ENCODE data around the gene PAXIP1.
"Not testable (repeated sequence)": the region's sequence is repeated elsewhere in the genome, so short reads cannot be mapped to it uniquely, and the experiment has no call there.

PAXIP1 gene

DNA sequence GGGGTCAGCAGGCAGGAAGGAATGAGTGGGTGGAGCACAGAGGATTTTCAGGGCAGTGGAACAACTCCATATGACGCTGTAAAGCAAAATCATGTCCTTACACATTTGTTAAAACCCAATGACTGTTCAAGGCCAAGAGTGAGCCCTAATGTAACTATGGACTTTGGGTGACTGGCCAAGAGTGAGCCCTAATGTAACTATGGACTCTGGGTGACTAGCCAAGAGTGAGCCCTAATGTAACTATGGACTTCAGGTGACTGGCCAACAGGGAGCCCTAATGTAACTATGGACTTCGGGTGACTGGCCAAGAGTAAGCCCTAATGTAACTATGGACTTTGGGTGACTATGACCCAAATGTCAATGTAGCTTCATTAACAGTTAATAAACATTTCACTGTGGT lies 52.0 kb downstream of the PAXIP1 start:
- Histone ChIP-seq H3K36me3 (ENCODE audit: control insufficient read depth, insufficient read depth, low read length) (peaks cover 38% of the 10 kb centered on the region), H3K4me1 (ENCODE audit: control insufficient read depth, insufficient read depth, low read length) (no peaks in the 10 kb centered on the region), H3K4me3 (ENCODE audit: insufficient read depth, low read depth, low read length) (no peak overlapping the region), H3K27me3 (ENCODE audit: control insufficient read depth, insufficient read depth, low read length, poor library complexity, severe bottlenecking) (no peaks in the 10 kb centered on the region), H3K27ac (ENCODE audit: insufficient read depth, low read depth, low read length, poor library complexity, severe bottlenecking) (no peak overlapping the region), H3K9me3 (ENCODE audit: control insufficient read depth, low read length) (no peaks in the 10 kb centered on the region)
- 98 to 100% methylated on average over 2 of the region's 2 CpGs for WGBS, 2 experiments

DNA sequence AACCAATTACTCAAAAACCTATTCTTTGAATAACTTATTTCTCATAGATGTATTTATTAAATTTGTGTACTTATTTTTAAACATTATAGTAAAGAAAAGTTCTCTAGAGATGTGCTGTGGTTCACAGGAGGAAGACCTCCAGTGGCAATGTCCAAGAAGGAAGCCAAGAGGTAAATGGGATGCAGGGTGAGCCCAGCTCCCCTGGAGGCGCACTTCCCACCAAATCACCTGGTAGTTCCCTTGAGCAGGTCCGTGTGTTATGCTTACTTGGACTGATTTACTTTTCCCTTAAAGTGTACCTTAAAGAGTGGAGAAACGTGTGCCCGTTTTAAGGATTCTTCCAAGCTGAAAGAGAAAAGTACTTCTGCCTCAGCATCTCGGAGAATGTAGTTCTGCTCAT lies 55.3 kb downstream of the PAXIP1 start:
- Histone ChIP-seq H3K27me3 (ENCODE audit: control insufficient read depth, insufficient read depth, low read length, poor library complexity, severe bottlenecking) (no peaks in the 10 kb centered on the region), H3K4me1 (ENCODE audit: control insufficient read depth, insufficient read depth, low read length) (no peaks in the 10 kb centered on the region), H3K4me3 (ENCODE audit: insufficient read depth, low read depth, low read length) (no peak overlapping the region), H3K36me3 (ENCODE audit: control insufficient read depth, insufficient read depth, low read length) (peaks cover 33% of the 10 kb centered on the region), H3K9me3 (ENCODE audit: control insufficient read depth, low read length) (no peaks in the 10 kb centered on the region), H3K27ac (ENCODE audit: insufficient read depth, low read depth, low read length, poor library complexity, severe bottlenecking) (no peak overlapping the region)
- WGBS, 2 experiments: 92% methylated on average over 5 of the region's 5 CpGs

DNA sequence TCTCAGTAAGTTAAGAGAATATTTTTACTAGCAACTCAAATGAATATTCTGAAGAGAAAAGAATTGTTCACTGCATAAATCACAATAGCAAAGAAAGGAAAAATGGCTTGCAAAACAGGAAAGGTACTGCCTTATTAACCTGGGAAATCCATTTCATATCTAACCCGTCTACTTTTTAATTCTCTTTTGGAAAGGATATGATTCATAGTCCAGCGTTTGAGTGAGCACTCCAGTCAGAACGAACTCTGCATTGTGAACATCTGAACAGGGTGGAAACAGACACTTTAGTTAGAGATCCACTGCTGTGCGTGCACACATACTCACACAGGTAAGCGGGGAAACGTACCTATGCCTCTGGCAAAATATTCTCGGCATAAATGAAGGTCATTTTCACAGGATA lies 56.8 kb downstream of the PAXIP1 start:
- Histone ChIP-seq H3K27me3 (ENCODE audit: control insufficient read depth, insufficient read depth, low read length, poor library complexity, severe bottlenecking) (no peaks in the 10 kb centered on the region), H3K36me3 (ENCODE audit: control insufficient read depth, insufficient read depth, low read length) (peaks cover 25% of the 10 kb centered on the region), H3K4me1 (ENCODE audit: control insufficient read depth, insufficient read depth, low read length) (no peaks in the 10 kb centered on the region), H3K4me3 (ENCODE audit: insufficient read depth, low read depth, low read length) (no peak overlapping the region), H3K9me3 (ENCODE audit: control insufficient read depth, low read length) (no peaks in the 10 kb centered on the region), H3K27ac (ENCODE audit: insufficient read depth, low read depth, low read length, poor library complexity, severe bottlenecking) (no peak overlapping the region)
- WGBS, 2 experiments: 95 to 97% methylated on average over 7 of the region's 7 CpGs

DNA sequence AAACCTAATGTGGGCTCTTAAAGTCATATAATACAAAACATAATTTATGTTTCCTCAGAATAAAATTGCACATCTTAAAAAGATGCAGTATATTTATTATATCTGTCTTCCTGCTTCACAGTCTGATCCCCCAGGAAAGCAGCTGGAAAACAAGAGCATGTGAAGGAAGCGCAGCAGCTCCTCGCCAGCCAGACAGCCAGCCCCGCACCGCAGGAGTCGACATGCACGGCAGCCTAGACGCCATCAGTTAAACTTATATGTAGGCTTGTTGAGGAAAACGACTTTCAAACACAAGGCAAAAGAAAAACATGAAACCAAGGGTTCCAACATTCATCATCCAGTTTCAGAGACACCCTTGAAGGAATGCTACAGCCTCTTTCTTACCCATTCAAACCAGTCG lies 59.0 kb downstream of the PAXIP1 start:
- 88 to 93% methylated on average over 9 of the region's 9 CpGs for WGBS, 2 experiments
- Histone ChIP-seq H3K27me3 (ENCODE audit: control insufficient read depth, insufficient read depth, low read length, poor library complexity, severe bottlenecking) (no peaks in the 10 kb centered on the region), H3K27ac (ENCODE audit: insufficient read depth, low read depth, low read length, poor library complexity, severe bottlenecking) (no peak overlapping the region), H3K4me3 (ENCODE audit: insufficient read depth, low read depth, low read length) (no peak overlapping the region), H3K4me1 (ENCODE audit: control insufficient read depth, insufficient read depth, low read length) (no peaks in the 10 kb centered on the region), H3K9me3 (ENCODE audit: control insufficient read depth, low read length) (no peaks in the 10 kb centered on the region), H3K36me3 (ENCODE audit: control insufficient read depth, insufficient read depth, low read length) (peaks cover 23% of the 10 kb centered on the region)

DNA sequence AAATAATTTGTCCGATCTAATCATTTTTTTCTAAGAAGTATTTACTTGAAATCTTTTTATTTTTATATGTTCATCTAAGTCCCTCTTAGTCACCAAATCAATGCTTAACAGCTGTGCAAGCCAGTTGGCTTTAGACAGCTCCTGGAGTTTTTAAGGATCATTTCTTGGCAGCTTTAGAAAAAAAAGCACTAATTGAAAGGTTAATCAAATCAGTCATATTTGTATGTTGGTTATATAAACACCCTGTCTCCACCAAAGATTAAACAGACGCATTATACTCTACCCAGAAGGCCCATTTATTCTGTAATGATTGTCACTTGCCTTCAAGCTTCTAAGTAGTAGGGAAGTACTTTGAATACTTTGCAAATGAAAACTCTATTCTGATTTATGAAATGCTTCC lies 60.2 kb downstream of the PAXIP1 start:
- H3K27ac ChIP-seq (ENCODE audit: insufficient read depth, low read depth, low read length, poor library complexity, severe bottlenecking): no peak overlapping the region
- H3K36me3 ChIP-seq (ENCODE audit: control insufficient read depth, insufficient read depth, low read length): peaks cover 18% of the 10 kb centered on the region
- no peaks in the 10 kb centered on the region for H3K27me3 ChIP-seq (ENCODE audit: control insufficient read depth, insufficient read depth, low read length, poor library complexity, severe bottlenecking)
- no peaks in the 10 kb centered on the region for H3K4me1 ChIP-seq (ENCODE audit: control insufficient read depth, insufficient read depth, low read length)
- 100% methylated on average over 1 of the region's 2 CpGs; no CpG with 5 or more reads in 1 of the 2 experiments for WGBS, 2 experiments
- H3K4me3 ChIP-seq (ENCODE audit: insufficient read depth, low read depth, low read length): no peak overlapping the region
- no peaks in the 10 kb centered on the region for H3K9me3 ChIP-seq (ENCODE audit: control insufficient read depth, low read length)

DNA sequence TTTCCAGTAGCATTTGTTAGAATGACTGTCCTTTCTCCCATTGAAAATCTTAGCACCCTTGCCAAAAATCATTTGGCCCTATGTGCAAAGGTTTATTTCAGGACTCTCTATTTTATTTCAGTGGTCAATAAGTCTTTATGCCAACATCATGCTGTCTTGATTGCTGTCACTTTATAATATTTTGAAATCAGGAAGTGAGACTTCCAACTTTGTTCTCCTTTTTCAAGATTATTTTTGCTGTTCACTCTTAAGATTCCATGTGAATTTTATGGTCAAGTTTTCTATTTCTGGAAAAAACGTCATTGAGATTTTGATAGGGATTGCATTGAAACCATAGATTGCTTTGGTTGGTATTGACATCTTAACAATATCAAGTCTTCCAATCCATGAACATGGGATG lies 65.1 kb downstream of the PAXIP1 start:
- Histone ChIP-seq H3K36me3 (ENCODE audit: control insufficient read depth, insufficient read depth, low read length) (no peaks in the 10 kb centered on the region), H3K4me1 (ENCODE audit: control insufficient read depth, insufficient read depth, low read length) (no peaks in the 10 kb centered on the region), H3K4me3 (ENCODE audit: insufficient read depth, low read depth, low read length) (no peak overlapping the region), H3K27ac (ENCODE audit: insufficient read depth, low read depth, low read length, poor library complexity, severe bottlenecking) (no peak overlapping the region), H3K9me3 (ENCODE audit: control insufficient read depth, low read length) (no peaks in the 10 kb centered on the region), H3K27me3 (ENCODE audit: control insufficient read depth, insufficient read depth, low read length, poor library complexity, severe bottlenecking) (no peaks in the 10 kb centered on the region)
- 86 to 88% methylated on average over 1 of the region's 1 CpG for WGBS, 2 experiments

DNA sequence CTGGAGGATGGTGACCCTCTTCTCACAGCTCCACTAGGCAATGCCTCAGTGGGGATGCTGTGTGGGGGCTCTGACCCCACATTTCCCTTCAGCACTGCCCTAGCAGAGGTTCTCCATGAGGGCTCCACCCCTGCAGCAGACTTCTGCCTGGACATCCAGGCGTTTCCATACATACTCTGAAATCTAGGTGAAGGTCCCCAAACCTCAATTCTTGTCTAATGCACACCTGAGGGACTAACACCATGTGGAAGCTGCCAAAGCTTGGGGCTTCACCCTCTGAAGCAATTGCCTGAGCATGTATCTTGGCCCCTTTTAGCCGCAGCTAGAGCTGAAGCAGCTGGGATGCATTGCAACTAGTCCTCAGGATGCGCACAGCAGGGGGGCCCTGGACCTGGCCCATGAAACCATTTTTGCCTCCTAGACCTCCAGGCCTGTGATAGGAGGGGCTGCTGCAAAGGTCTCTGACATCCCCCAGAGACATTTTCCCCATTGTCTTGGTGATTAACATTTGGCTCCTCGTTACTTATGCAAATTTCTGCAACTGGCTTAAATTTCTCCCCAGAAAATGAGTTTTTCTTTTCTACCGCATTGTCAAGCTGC lies 68.5 kb downstream of the PAXIP1 start:
- H3K4me1 ChIP-seq (ENCODE audit: control insufficient read depth, insufficient read depth, low read length); H3K27me3 ChIP-seq (ENCODE audit: control insufficient read depth, insufficient read depth, low read length, poor library complexity, severe bottlenecking); H3K9me3 ChIP-seq (ENCODE audit: control insufficient read depth, low read length); H3K27ac ChIP-seq (ENCODE audit: insufficient read depth, low read depth, low read length, poor library complexity, severe bottlenecking); H3K36me3 ChIP-seq (ENCODE audit: control insufficient read depth, insufficient read depth, low read length); H3K4me3 ChIP-seq (ENCODE audit: insufficient read depth, low read depth, low read length): not testable (repeated sequence)
- WGBS, 2 experiments: 88 to 89% methylated on average over 5 of the region's 5 CpGs

DNA sequence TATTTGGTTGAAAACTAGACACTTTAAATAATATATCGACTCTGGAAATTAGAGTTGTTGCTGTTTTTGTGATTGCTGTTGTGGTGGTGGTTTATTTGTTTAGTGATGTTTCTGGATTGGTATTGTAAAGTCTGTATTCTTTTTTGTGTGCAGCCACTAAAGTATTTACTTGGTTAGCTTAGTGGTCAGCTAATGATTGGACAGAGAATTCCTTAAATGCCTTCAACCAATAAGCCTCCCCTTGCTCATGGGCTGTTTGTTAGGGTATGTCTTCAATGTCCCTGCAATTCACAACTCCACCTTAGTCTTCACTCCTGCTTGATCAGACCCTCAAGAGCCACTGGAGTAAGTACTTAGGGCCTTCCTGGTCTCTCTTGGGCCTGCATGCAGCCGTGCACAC lies 71.0 kb downstream of the PAXIP1 start:
- no peaks in the 10 kb centered on the region for H3K27me3 ChIP-seq (ENCODE audit: control insufficient read depth, insufficient read depth, low read length, poor library complexity, severe bottlenecking)
- WGBS, 2 experiments: 95 to 96% methylated on average over 2 of the region's 2 CpGs

DNA sequence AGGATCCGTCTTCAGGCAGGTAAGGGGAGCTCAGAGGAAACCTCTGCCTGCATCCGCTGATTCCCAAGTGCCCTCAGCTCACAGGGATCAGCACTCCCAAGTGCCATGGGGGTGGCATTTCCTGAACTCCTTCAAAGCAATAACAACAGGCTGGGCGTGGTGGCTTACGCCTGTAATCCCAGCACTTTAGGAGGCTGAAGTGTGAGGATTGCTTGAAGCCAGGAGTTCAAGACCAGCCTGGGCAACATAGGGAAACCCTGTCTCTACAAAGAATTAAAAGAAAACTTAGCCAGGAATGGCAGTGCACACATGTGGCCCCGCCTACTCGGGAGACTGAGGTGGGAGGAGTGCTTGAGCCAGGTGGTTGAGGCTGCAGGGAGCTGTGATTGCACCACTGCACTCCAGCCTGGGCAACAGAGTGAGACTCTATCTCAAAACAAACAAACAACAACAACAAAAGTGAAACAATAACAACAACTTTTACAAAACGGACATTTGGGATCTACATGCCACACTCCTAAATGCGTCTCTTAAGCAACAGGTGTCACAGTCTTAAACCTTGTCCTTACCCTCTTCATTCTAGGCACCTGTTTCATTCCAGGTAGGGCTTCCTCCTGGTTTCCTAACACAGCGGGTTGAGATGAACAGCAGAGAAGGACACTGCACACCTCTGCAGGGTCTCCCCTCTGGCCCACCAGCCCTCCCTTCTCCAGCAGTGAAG lies 73.8 kb downstream of the PAXIP1 start:
- Histone ChIP-seq H3K9me3 (ENCODE audit: control insufficient read depth, low read length) (no peaks in the 10 kb centered on the region), H3K4me3 (ENCODE audit: insufficient read depth, low read depth, low read length) (no peak overlapping the region), H3K27me3 (ENCODE audit: control insufficient read depth, insufficient read depth, low read length, poor library complexity, severe bottlenecking) (no peaks in the 10 kb centered on the region), H3K4me1 (ENCODE audit: control insufficient read depth, insufficient read depth, low read length) (no peaks in the 10 kb centered on the region), H3K36me3 (ENCODE audit: control insufficient read depth, insufficient read depth, low read length) (no peaks in the 10 kb centered on the region), H3K27ac (ENCODE audit: insufficient read depth, low read depth, low read length, poor library complexity, severe bottlenecking) (no peak overlapping the region)
- 92 to 93% methylated on average over 9 of the region's 9 CpGs for WGBS, 2 experiments

More for the DNA sequence above, 71.0 kb downstream of the PAXIP1 start:
- H3K4me3 ChIP-seq (ENCODE audit: insufficient read depth, low read depth, low read length): no peak overlapping the region
- H3K36me3 ChIP-seq (ENCODE audit: control insufficient read depth, insufficient read depth, low read length): no peaks in the 10 kb centered on the region
- no peak overlapping the region for H3K27ac ChIP-seq (ENCODE audit: insufficient read depth, low read depth, low read length, poor library complexity, severe bottlenecking)
- H3K9me3 ChIP-seq (ENCODE audit: control insufficient read depth, low read length): no peaks in the 10 kb centered on the region
- no peaks in the 10 kb centered on the region for H3K4me1 ChIP-seq (ENCODE audit: control insufficient read depth, insufficient read depth, low read length)

DNA sequence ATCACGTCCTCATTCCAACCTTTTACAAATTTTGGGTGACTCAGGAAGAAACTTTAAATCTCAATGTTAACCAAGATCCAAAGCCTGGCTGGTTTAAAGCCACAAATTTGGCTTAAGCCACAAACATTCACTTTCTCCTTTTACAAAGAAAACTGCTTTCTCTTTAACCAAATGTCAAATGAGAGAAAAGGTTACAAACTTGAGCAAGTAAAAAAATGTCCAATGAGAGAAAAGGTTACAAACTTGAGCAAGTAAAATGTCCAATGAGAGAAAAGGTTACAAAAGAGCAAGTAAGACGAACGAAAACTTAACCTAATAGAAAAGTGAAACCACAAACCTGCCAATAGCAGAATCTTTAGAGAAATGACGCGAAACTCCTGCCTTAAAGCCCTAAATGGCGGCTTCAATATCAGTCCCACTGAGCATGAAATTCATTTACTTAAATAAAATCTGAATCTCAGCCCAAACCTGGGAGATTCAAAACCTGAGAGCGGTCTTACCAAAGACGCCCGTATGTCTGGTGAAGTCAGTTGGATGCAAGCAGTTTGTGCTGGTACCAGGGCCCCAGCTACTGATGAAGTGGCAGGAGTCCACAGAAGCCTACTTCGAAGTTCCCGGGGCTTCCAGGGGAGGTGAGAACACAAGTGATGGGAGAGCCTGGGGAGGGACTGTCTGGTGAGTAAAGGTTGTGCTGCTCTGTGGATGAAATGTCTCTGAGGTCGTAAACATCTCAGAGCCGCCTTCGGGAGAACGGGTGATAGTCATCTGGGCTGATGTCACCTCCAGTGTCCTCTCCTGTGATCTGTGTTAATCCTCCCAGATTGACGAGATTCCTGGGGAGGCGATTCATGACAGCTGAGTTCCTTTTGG lies 74.6 kb downstream of the PAXIP1 start:
- Histone ChIP-seq H3K4me3 (ENCODE audit: insufficient read depth, low read depth, low read length) (no peak overlapping the region), H3K27ac (ENCODE audit: insufficient read depth, low read depth, low read length, poor library complexity, severe bottlenecking) (no peak overlapping the region), H3K4me1 (ENCODE audit: control insufficient read depth, insufficient read depth, low read length) (no peaks in the 10 kb centered on the region), H3K27me3 (ENCODE audit: control insufficient read depth, insufficient read depth, low read length, poor library complexity, severe bottlenecking) (no peaks in the 10 kb centered on the region), H3K36me3 (ENCODE audit: control insufficient read depth, insufficient read depth, low read length) (no peaks in the 10 kb centered on the region), H3K9me3 (ENCODE audit: control insufficient read depth, low read length) (no peaks in the 10 kb centered on the region)
- 81 to 87% methylated on average over 17 of the region's 17 CpGs for WGBS, 2 experiments

Measured in ectodermal cell (in vitro differentiated cells).